CD14-positive monocyte (primary cell): ENCODE measurements around the gene CDH15. TPM values are rescaled to one million over a fixed set of nuclear protein-coding genes. Genes with fewer than 3 reads are reported as not detected.

ENCODE experiments used
- DNase-seq, 3 donors: peaks; one replicate each; pipeline ENCODE4 v3.0.0-alpha.2; 2011 to 2022
- H2AFZ ChIP-seq: 2 replicates; pipeline ENCODE4 v1.6.0; 2012; ENCODE audit warnings: mild to moderate bottlenecking, low read depth, low read length, inconsistent platforms; ENCODE audit not compliant: insufficient read depth, poor library complexity, severe bottlenecking
- H3K27ac ChIP-seq, 2 donors: 1 replicate in 1 of 2; 2 replicates in 1 of 2; pipeline ENCODE4 v1.5.1; 2012 to 2013; ENCODE audit warnings: low read length in 2 of 2, control low read depth in 1 of 2, inconsistent platforms in 1 of 2, low read depth in 1 of 2, mild to moderate bottlenecking in 1 of 2
- H3K27me3 ChIP-seq, 2 donors: one replicate each; pipeline versions ENCODE4 v1.6.0 to v1.6.1; 2011 to 2013; ENCODE audit warnings: low read length in 2 of 2; ENCODE audit not compliant: control insufficient read depth in 2 of 2, insufficient read depth in 2 of 2
- H3K36me3 ChIP-seq, 2 donors: replicated peaks in 1 of 2; 1 replicate in 1 of 2; 2 replicates in 1 of 2; pipeline versions ENCODE4 v1.5.1 to v1.6.1; 2012 to 2013; ENCODE audit warnings: low read length in 2 of 2, control low read depth in 1 of 2, inconsistent platforms in 1 of 2, mild to moderate bottlenecking in 1 of 2; ENCODE audit not compliant: insufficient read depth in 2 of 2, control insufficient read depth in 1 of 2
- H3K4me1 ChIP-seq, 2 donors: 1 replicate in 1 of 2; 2 replicates in 1 of 2; pipeline versions ENCODE4 v1.5.1 to v1.6.1; 2012 to 2013; ENCODE audit warnings: low read length in 2 of 2, control low read depth in 1 of 2, inconsistent platforms in 1 of 2, mild to moderate bottlenecking in 1 of 2, moderate library complexity in 1 of 2; ENCODE audit not compliant: insufficient read depth in 2 of 2, control insufficient read depth in 1 of 2
- H3K4me2 ChIP-seq: replicated peaks from 2 replicates; pipeline ENCODE3; 2012; ENCODE audit warnings: low read length, moderate library complexity, mild to moderate bottlenecking; ENCODE audit not compliant: poor library complexity, severe bottlenecking; ENCODE audit errors: extremely low read depth
- H3K4me3 ChIP-seq, 3 experiments: fragments of 200-600 bp in 1 of 3; sonication (generic) in 1 of 3; replicated peaks in 1 of 3; 1 replicate in 2 of 3; 2 replicates in 1 of 3; pipeline ENCODE4 v1.5.1; 2011 to 2013; ENCODE audit warnings: low read length in 3 of 3, mild to moderate bottlenecking in 3 of 3, control low read depth in 2 of 3, low read depth in 2 of 3, inconsistent platforms in 1 of 3, moderate library complexity in 1 of 3
- H3K79me2 ChIP-seq: 2 replicates; pipeline ENCODE4 v1.6.0; 2012; ENCODE audit warnings: mild to moderate bottlenecking, control low read depth, inconsistent platforms, low read length, moderate library complexity; ENCODE audit not compliant: insufficient read depth
- H3K9ac ChIP-seq: 2 replicates; pipeline ENCODE4 v1.6.0; 2017; ENCODE audit warnings: low read length, mild to moderate bottlenecking; ENCODE audit not compliant: insufficient read depth, poor library complexity, severe bottlenecking
- H3K9me3 ChIP-seq, 2 donors: replicated peaks in 1 of 2; 1 replicate in 1 of 2; 2 replicates in 1 of 2; pipeline versions ENCODE4 v1.5.1 to v1.6.1; 2012 to 2013; ENCODE audit warnings: low read length in 2 of 2, control low read depth in 1 of 2; ENCODE audit not compliant: control insufficient read depth in 1 of 2, insufficient read depth in 1 of 2
- H4K20me1 ChIP-seq: 2 replicates; pipeline ENCODE4 v1.6.0; 2012; ENCODE audit warnings: mild to moderate bottlenecking, low read length, control low read depth, moderate library complexity; ENCODE audit not compliant: insufficient read depth
- H3K27ac Mint-ChIP-seq, 7 donors: one replicate each; pipeline ENCODE4 v1.8.0; 2020; ENCODE audit warnings: mild to moderate bottlenecking in 7 of 7, mixed read lengths in 7 of 7, moderate library complexity in 6 of 7, inconsistent platforms in 2 of 7
- H3K27me3 Mint-ChIP-seq, 3 donors: one replicate each; pipeline ENCODE4 v1.8.0; 2021 to 2022; ENCODE audit warnings: low read depth in 3 of 3, mild to moderate bottlenecking in 3 of 3, mixed read lengths in 3 of 3, moderate library complexity in 3 of 3, inconsistent platforms in 1 of 3
- H3K36me3 Mint-ChIP-seq, 2 donors: one replicate each; pipeline ENCODE4 v1.8.0; 2020; ENCODE audit warnings: mixed read lengths in 2 of 2, inconsistent platforms in 1 of 2, mild to moderate bottlenecking in 1 of 2
- H3K4me1 Mint-ChIP-seq: one replicate; pipeline ENCODE4 v1.8.0; 2020; ENCODE audit warnings: mild to moderate bottlenecking, mixed read lengths
- H3K4me3 Mint-ChIP-seq, 2 donors: one replicate each; pipeline ENCODE4 v1.8.0; 2020; ENCODE audit warnings: mild to moderate bottlenecking in 2 of 2, mixed read lengths in 2 of 2, moderate library complexity in 1 of 2
- H3K9me3 Mint-ChIP-seq, 7 donors: one replicate each; pipeline ENCODE4 v1.8.0; 2020 to 2022; ENCODE audit warnings: mixed read lengths in 7 of 7, mild to moderate bottlenecking in 6 of 7, moderate library complexity in 6 of 7, inconsistent platforms in 2 of 7
- WGBS: methylation state at CpG from one replicate; pipeline ENCODE4 v1.1.5; 2013; ENCODE audit warnings: missing lambda C conversion rate; ENCODE audit not compliant: insufficient coverage; 5-methylcytosine and 5-hydroxymethylcytosine counted together
- intact Hi-C, 2 donors: fragments of 100-400 bp; cut with micrococcal nuclease; formaldehyde crosslinking; loops; one replicate each; pipeline versions ENCODE4 v1.15.0 to v1.15.1; 2023
- polyA plus RNA-seq, 3 donors: library from polyadenylated mRNA; depleted of rRNA in 1 of 3; unstranded in 2 of 3; stranded (reverse) in 1 of 3; fragments of 300-500 nt in 2 of 3; fragments of >200 nt in 1 of 3; fragmentation: Illumina TruSeq in 2 of 3; gene quantifications; 1 replicate in 2 of 3; 2 replicates in 1 of 3; pipeline ENCODE4 v1.2.3, GENCODE V29; 2012 to 2021
- TF ChIP-seq, protein P1 (sequence below): fragments of 200-600 bp; IDR thresholded peaks from one replicate; pipeline ENCODE4 v1.8.0; 2022; ENCODE audit warnings: antibody characterized with exemption, mild to moderate bottlenecking

The CDH15 gene
- polyA plus RNA-seq, 3 donors = not detected

DNA sequence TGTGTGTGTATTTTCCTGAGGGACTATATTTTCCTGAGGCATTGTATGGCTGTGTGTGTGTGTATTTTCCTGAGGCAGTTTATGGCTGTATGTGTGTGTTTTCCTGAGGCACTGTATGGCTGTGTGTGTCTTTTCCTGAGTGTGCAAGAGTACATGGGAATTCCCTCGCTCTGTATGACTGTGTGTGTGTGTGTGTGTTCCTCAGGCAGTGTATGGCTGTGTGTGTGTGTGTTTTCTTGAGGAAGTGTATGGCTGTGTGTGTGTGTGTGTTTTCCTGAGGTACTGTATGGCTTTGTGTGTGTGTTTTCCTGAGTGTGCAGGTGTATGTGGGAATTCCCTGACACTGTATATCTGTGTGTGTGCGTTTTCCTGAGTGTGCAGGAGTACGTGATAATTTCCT is 50.1 kb downstream of the CDH15 start:
- Histone ChIP-seq H3K4me2 (no peak overlapping the region), H3K4me3 (no peak overlapping the region), H3K36me3 (peaks cover 50 to 61% of the 10 kb centered on the region in 2 donors), H3K9me3 (peaks cover 4% of the 10 kb centered on the region in 2 donors), H4K20me1 (peaks cover 14% of the 10 kb centered on the region), H2AFZ (no peak overlapping the region), H3K9ac (no peak overlapping the region), H3K79me2 (peaks cover 16% of the 10 kb centered on the region), H3K4me1 (peaks cover 11 to 14% of the 10 kb centered on the region in 2 donors), H3K27ac (no peak overlapping the region), H3K27me3 (no peaks in the 10 kb centered on the region)
- Mint-ChIP-seq H3K4me1 (peaks cover 12% of the 10 kb centered on the region), H3K27ac (peak overlapping the region in 1 of 7 donors; percentile 67), H3K27me3 (no peaks in the 10 kb centered on the region), H3K9me3 (peaks cover 2 to 8% (median 4%) of the 10 kb centered on the region in 7 donors), H3K36me3 (peaks cover 50 to 66% of the 10 kb centered on the region in 2 donors), H3K4me3 (no peak overlapping the region)
- intact Hi-C loops = no loop called here
- TF ChIP-seq, protein P1, sequence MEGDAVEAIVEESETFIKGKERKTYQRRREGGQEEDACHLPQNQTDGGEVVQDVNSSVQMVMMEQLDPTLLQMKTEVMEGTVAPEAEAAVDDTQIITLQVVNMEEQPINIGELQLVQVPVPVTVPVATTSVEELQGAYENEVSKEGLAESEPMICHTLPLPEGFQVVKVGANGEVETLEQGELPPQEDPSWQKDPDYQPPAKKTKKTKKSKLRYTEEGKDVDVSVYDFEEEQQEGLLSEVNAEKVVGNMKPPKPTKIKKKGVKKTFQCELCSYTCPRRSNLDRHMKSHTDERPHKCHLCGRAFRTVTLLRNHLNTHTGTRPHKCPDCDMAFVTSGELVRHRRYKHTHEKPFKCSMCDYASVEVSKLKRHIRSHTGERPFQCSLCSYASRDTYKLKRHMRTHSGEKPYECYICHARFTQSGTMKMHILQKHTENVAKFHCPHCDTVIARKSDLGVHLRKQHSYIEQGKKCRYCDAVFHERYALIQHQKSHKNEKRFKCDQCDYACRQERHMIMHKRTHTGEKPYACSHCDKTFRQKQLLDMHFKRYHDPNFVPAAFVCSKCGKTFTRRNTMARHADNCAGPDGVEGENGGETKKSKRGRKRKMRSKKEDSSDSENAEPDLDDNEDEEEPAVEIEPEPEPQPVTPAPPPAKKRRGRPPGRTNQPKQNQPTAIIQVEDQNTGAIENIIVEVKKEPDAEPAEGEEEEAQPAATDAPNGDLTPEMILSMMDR = no peak
- DNase-seq = no peak
- 94% methylated on average over 3 of the region's 3 CpGs for WGBS

DNA sequence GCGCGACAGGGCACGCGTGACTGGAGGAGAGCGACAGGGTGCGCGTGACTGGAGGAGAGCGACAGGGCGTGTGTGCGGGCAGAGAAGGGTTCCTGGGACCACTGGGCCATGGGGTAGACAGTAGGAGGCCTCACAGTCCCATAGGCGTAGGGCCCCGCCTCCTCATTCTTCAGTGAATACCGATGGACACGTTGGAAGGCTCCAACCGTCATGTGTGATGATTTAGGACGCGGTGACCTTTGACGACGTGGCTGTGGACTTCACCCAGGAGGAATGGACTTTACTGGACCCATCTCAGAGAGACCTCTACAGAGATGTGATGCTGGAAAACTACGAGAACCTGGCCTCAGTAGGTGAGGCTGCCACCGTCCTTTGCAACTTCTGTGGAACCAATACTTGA is 51.4 kb downstream of the CDH15 start:
- H3K4me1 Mint-ChIP-seq = peaks cover 7% of the 10 kb centered on the region
- H3K4me2 ChIP-seq = no peak overlapping the region
- H3K9me3 Mint-ChIP-seq = peaks cover 9 to 20% (median 14%) of the 10 kb centered on the region in 7 donors
- H3K79me2 ChIP-seq = peaks cover 13% of the 10 kb centered on the region
- H3K27ac ChIP-seq = no peak overlapping the region
- no peak overlapping the region for H3K9ac ChIP-seq
- no peak overlapping the region for H2AFZ ChIP-seq
- H3K4me1 ChIP-seq = peaks cover 5% of the 10 kb centered on the region in 2 donors
- H3K4me3 Mint-ChIP-seq = no peak overlapping the region
- H3K27ac Mint-ChIP-seq = no peak overlapping the region
- peaks cover 63 to 79% of the 10 kb centered on the region in 2 donors for H3K36me3 Mint-ChIP-seq
- no peaks in the 10 kb centered on the region for H3K27me3 Mint-ChIP-seq
- no peaks in the 10 kb centered on the region for H3K27me3 ChIP-seq
- H3K4me3 ChIP-seq = no peak overlapping the region
- peaks cover 17 to 18% of the 10 kb centered on the region in 2 donors for H3K9me3 ChIP-seq
- H4K20me1 ChIP-seq = peaks cover 14% of the 10 kb centered on the region
- WGBS = 97% methylated on average over 19 of the region's 21 CpGs
- TF ChIP-seq, protein P1 = no peak
- peaks cover 63 to 74% of the 10 kb centered on the region in 2 donors for H3K36me3 ChIP-seq
- DNase-seq = no peak
- intact Hi-C loops = no loop called here
